ENCODE measurements around the gene DACT3.

DNA sequence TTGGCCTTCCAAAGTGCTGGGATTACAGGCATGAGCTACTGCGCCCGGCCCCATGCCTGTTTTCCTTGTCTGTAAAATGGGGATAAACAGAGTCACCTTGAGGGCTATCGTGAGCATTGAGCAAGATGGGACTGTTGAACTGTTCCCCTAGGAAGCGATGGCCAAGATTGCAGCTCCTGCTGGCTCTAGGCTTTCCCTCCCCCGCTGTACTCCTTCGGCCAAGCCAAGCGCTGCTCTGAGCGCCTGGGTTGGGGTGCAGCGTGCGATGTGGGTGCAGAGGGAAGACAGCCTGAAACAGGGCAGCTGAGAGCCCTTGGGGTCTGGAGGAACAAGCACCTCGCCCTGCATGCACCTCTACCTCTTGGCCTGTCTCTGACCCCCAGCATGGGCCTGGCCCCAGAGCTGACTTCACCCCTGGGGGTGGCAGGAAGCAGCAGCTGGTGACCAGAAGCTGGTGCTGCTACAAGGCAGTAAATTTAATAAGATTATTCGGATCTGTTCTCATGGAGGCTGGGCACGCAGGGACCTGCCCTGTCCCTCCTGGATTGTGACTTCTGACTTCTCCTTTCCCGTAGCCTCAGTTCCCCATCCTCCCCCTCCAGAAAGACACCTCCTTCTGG lies 30.3 kb downstream of the DACT3 start:
- TF ChIP-seq YY1 (IDR thresholded peaks at IDR 0.05) (no peak), JUND (IDR thresholded peaks at IDR 0.05) (no peak)
- TF ChIP-seq, protein P1, sequence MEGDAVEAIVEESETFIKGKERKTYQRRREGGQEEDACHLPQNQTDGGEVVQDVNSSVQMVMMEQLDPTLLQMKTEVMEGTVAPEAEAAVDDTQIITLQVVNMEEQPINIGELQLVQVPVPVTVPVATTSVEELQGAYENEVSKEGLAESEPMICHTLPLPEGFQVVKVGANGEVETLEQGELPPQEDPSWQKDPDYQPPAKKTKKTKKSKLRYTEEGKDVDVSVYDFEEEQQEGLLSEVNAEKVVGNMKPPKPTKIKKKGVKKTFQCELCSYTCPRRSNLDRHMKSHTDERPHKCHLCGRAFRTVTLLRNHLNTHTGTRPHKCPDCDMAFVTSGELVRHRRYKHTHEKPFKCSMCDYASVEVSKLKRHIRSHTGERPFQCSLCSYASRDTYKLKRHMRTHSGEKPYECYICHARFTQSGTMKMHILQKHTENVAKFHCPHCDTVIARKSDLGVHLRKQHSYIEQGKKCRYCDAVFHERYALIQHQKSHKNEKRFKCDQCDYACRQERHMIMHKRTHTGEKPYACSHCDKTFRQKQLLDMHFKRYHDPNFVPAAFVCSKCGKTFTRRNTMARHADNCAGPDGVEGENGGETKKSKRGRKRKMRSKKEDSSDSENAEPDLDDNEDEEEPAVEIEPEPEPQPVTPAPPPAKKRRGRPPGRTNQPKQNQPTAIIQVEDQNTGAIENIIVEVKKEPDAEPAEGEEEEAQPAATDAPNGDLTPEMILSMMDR (IDR thresholded peaks at IDR 0.05; ENCODE audit: low read depth, low read length, missing input control): no peak
- TF ChIP-seq, protein P2, sequence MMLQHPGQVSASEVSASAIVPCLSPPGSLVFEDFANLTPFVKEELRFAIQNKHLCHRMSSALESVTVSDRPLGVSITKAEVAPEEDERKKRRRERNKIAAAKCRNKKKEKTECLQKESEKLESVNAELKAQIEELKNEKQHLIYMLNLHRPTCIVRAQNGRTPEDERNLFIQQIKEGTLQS (IDR thresholded peaks at IDR 0.05): no peak
